Neuronal stem cell (in vitro differentiated cells): ENCODE measurements around the gene FABP3.

Source experiments
- DNase-seq: peaks from one replicate; pipeline ENCODE4 v3.0.0-alpha.2; 2013; ENCODE audit warnings: low spot score
- H2AFZ ChIP-seq: one replicate; pipeline ENCODE4 v1.6.1; 2013; ENCODE audit warnings: mild to moderate bottlenecking, low read length, inconsistent platforms
- H2AK5ac ChIP-seq: 2 replicates; pipeline ENCODE4 v1.6.1; 2013; ENCODE audit warnings: low read depth, mild to moderate bottlenecking, inconsistent platforms, low read length, moderate library complexity, mixed read lengths
- H2BK120ac ChIP-seq: 2 replicates; pipeline ENCODE4 v1.6.1; 2013; ENCODE audit warnings: low read depth, mild to moderate bottlenecking, inconsistent platforms, low read length, moderate library complexity, mixed read lengths
- H2BK12ac ChIP-seq: one replicate; pipeline ENCODE4 v1.6.1; 2013; ENCODE audit warnings: low read length, inconsistent platforms
- H2BK15ac ChIP-seq: 2 replicates; pipeline ENCODE4 v1.6.1; 2013; ENCODE audit warnings: mild to moderate bottlenecking, low read length, inconsistent platforms, mixed read lengths
- H2BK5ac ChIP-seq: one replicate; pipeline ENCODE4 v1.6.1; 2013; ENCODE audit warnings: inconsistent platforms, mild to moderate bottlenecking, low read length, moderate library complexity
- H3K14ac ChIP-seq: one replicate; pipeline ENCODE4 v1.6.1; 2013; ENCODE audit warnings: low read length, inconsistent platforms
- H3K18ac ChIP-seq: 2 replicates; pipeline ENCODE4 v1.6.1; 2013; ENCODE audit warnings: low read length, inconsistent platforms
- H3K23ac ChIP-seq: 2 replicates; pipeline ENCODE4 v1.6.1; 2013; ENCODE audit warnings: low read depth, mild to moderate bottlenecking, mixed read lengths, low read length, inconsistent platforms; ENCODE audit not compliant: poor library complexity
- H3K27ac ChIP-seq: replicated peaks from 3 replicates; pipeline ENCODE4 v1.5.1; 2013; ENCODE audit warnings: low read length, inconsistent platforms
- H3K27me3 ChIP-seq, 3 experiments: 2 replicates each; pipeline ENCODE4 v1.6.1; 2013; ENCODE audit warnings: low read length in 3 of 3, mild to moderate bottlenecking in 2 of 3, inconsistent platforms in 1 of 3, low read depth in 1 of 3, mixed read lengths in 1 of 3, moderate library complexity in 1 of 3; ENCODE audit not compliant: control insufficient read depth in 3 of 3, insufficient read depth in 3 of 3
- H3K36me3 ChIP-seq, 2 donors: replicated peaks in 1 of 2; 2 replicates each; pipeline ENCODE4 v1.6.1; 2013; ENCODE audit warnings: low read length in 2 of 2; ENCODE audit not compliant: control insufficient read depth in 2 of 2, insufficient read depth in 2 of 2
- H3K4ac ChIP-seq: 2 replicates; pipeline ENCODE4 v1.6.1; 2013; ENCODE audit warnings: inconsistent platforms, mild to moderate bottlenecking, low read length, moderate library complexity
- H3K4me1 ChIP-seq, 2 donors: 1 replicate in 1 of 2; 2 replicates in 1 of 2; pipeline ENCODE4 v1.6.1; 2013; ENCODE audit warnings: low read length in 2 of 2, low read depth in 1 of 2; ENCODE audit not compliant: control insufficient read depth in 2 of 2, insufficient read depth in 1 of 2
- H3K4me2 ChIP-seq: one replicate; pipeline ENCODE4 v1.6.1; 2013; ENCODE audit warnings: mild to moderate bottlenecking, low read length, inconsistent platforms; ENCODE audit not compliant: insufficient read depth, poor library complexity, severe bottlenecking
- H3K4me3 ChIP-seq, 2 donors: 2 replicates each; pipeline ENCODE4 v1.5.1; 2013; ENCODE audit warnings: low read length in 2 of 2, mild to moderate bottlenecking in 2 of 2, inconsistent platforms in 1 of 2, moderate library complexity in 1 of 2
- H3K79me1 ChIP-seq: one replicate; pipeline ENCODE4 v1.6.1; 2013; ENCODE audit warnings: low read depth, mild to moderate bottlenecking, inconsistent platforms, low read length, moderate library complexity
- H3K9ac ChIP-seq: one replicate; pipeline ENCODE4 v1.6.1; 2013; ENCODE audit warnings: mild to moderate bottlenecking, low read depth, low read length, inconsistent platforms; ENCODE audit not compliant: poor library complexity
- H3K9me3 ChIP-seq, 2 donors: replicated peaks in 1 of 2; 2 replicates each; pipeline versions ENCODE3 to v1.6.1; 2013; ENCODE audit warnings: low read length in 2 of 2, mild to moderate bottlenecking in 2 of 2, inconsistent platforms in 1 of 2, low read depth in 1 of 2, mixed read lengths in 1 of 2, moderate library complexity in 1 of 2; ENCODE audit not compliant: control insufficient read depth in 2 of 2, insufficient read depth in 1 of 2
- H4K8ac ChIP-seq: one replicate; pipeline ENCODE4 v1.6.1; 2013; ENCODE audit warnings: low read depth, mild to moderate bottlenecking, inconsistent platforms, low read length, moderate library complexity
- H4K91ac ChIP-seq: one replicate; pipeline ENCODE4 v1.6.1; 2013; ENCODE audit warnings: low read length, low read depth, mild to moderate bottlenecking, inconsistent platforms; ENCODE audit not compliant: poor library complexity
- WGBS, 2 donors: extraction: QIAGEN DNeasy Blood & Tissue Kit; methylation state at CpG; one replicate each; pipeline ENCODE4 v1.1.7; 2013; ENCODE audit warnings: missing lambda C conversion rate in 2 of 2, mixed read lengths in 1 of 2; ENCODE audit not compliant: insufficient read length in 2 of 2, insufficient replicate concordance in 1 of 2; ENCODE audit errors: extremely low coverage in 2 of 2; 5-methylcytosine and 5-hydroxymethylcytosine counted together

FABP3 gene

GRCh38 chr1:31371121-31371959, 1.5 kb downstream of the FABP3 start:
- no peak overlapping the region for H2BK5ac ChIP-seq
- no peak overlapping the region for H3K23ac ChIP-seq
- H3K9me3 ChIP-seq: no peaks in the 10 kb centered on the region
- no peak overlapping the region for H4K8ac ChIP-seq
- no peak for DNase-seq
- no peak overlapping the region for H3K18ac ChIP-seq
- H3K14ac ChIP-seq: no peak overlapping the region
- no peak overlapping the region for H3K4me2 ChIP-seq
- H2BK12ac ChIP-seq: no peak overlapping the region
- no CpG with 5 or more reads among the region's 10 CpGs for WGBS, 2 donors
- no peak overlapping the region for H2AFZ ChIP-seq
- H3K4me1 ChIP-seq: peaks cover 19 to 23% of the 10 kb centered on the region in 2 donors
- no peak overlapping the region for H4K91ac ChIP-seq
- H3K4me3 ChIP-seq: no peak overlapping the region
- H3K79me1 ChIP-seq: no peaks in the 10 kb centered on the region
- peaks cover 0 to 8% (median 0%) of the 10 kb centered on the region in 3 experiments for H3K27me3 ChIP-seq
- H2BK15ac ChIP-seq: no peak overlapping the region
- no peak overlapping the region for H3K4ac ChIP-seq
- no peak overlapping the region for H3K9ac ChIP-seq
- no peak overlapping the region for H3K27ac ChIP-seq
- H2AK5ac ChIP-seq: no peak overlapping the region
- H2BK120ac ChIP-seq: no peak overlapping the region
- H3K36me3 ChIP-seq: peaks cover 4 to 28% of the 10 kb centered on the region in 2 donors

- Histone ChIP-seq H3K4me2 (no peak overlapping the region), H3K36me3 (peaks cover 9 to 35% of the 10 kb centered on the region in 2 donors), H2BK15ac (no peak overlapping the region), H3K9me3 (no peaks in the 10 kb centered on the region), H3K4me1 (peaks cover 17 to 18% of the 10 kb centered on the region in 2 donors), H2AFZ (no peak overlapping the region), H2BK120ac (no peak overlapping the region), H3K9ac (peak overlapping the region; percentile 39), H2BK5ac (no peak overlapping the region), H3K4me3 (no peak overlapping the region), H3K27me3 (peaks cover 0 to 8% (median 0%) of the 10 kb centered on the region in 3 experiments), H4K8ac (no peak overlapping the region), H3K79me1 (no peaks in the 10 kb centered on the region), H3K27ac (no peak overlapping the region), H4K91ac (no peak overlapping the region), H3K4ac (no peak overlapping the region), H3K14ac (no peak overlapping the region), H2BK12ac (no peak overlapping the region), H3K18ac (no peak overlapping the region), H2AK5ac (no peak overlapping the region), H3K23ac (no peak overlapping the region)
- DNase-seq: no peak
- WGBS, 2 donors: no CpG with 5 or more reads among the region's 4 CpGs
Observed at GRCh38 chr1:31370565-31370964, 2.3 kb downstream of the FABP3 start.

GRCh38 chr1:31370021-31370420, 2.9 kb downstream of the FABP3 start:
- DNase-seq: no peak
- H2AFZ ChIP-seq: no peak overlapping the region
- peaks cover 17 to 18% of the 10 kb centered on the region in 2 donors for H3K4me1 ChIP-seq
- no peak overlapping the region for H3K4me2 ChIP-seq
- no peak overlapping the region for H2BK5ac ChIP-seq
- H2BK12ac ChIP-seq: no peak overlapping the region
- H3K23ac ChIP-seq: no peak overlapping the region
- H2BK15ac ChIP-seq: no peak overlapping the region
- no peak overlapping the region for H2BK120ac ChIP-seq
- H4K91ac ChIP-seq: no peak overlapping the region
- no peak overlapping the region for H3K4me3 ChIP-seq
- H3K79me1 ChIP-seq: no peaks in the 10 kb centered on the region
- peaks cover 0 to 8% (median 0%) of the 10 kb centered on the region in 3 experiments for H3K27me3 ChIP-seq
- H3K4ac ChIP-seq: no peak overlapping the region
- no peak overlapping the region for H3K18ac ChIP-seq
- no peak overlapping the region for H3K27ac ChIP-seq
- no peaks in the 10 kb centered on the region for H3K9me3 ChIP-seq
- no peak overlapping the region for H3K14ac ChIP-seq
- no peak overlapping the region for H3K9ac ChIP-seq
- WGBS, 2 donors: no CpG with 5 or more reads among the region's 2 CpGs
- H4K8ac ChIP-seq: no peak overlapping the region
- peaks cover 9 to 41% of the 10 kb centered on the region in 2 donors for H3K36me3 ChIP-seq
- no peak overlapping the region for H2AK5ac ChIP-seq

- no peak overlapping the region for H2AFZ ChIP-seq
- H3K9me3 ChIP-seq: no peaks in the 10 kb centered on the region
- H2BK5ac ChIP-seq: no peak overlapping the region
- H3K4me1 ChIP-seq: peaks cover 19 to 21% of the 10 kb centered on the region in 2 donors
- H3K27ac ChIP-seq: no peak overlapping the region
- WGBS, 2 donors: no CpG with 5 or more reads among the region's 3 CpGs
- no peaks in the 10 kb centered on the region for H3K79me1 ChIP-seq
- H3K4me3 ChIP-seq: no peak overlapping the region
- H4K91ac ChIP-seq: no peak overlapping the region
- no peak overlapping the region for H3K14ac ChIP-seq
- H3K27me3 ChIP-seq: peaks cover 0 to 8% (median 0%) of the 10 kb centered on the region in 3 experiments
- DNase-seq: no peak
- no peak overlapping the region for H3K4me2 ChIP-seq
- H2BK12ac ChIP-seq: no peak overlapping the region
- H2BK15ac ChIP-seq: no peak overlapping the region
- H4K8ac ChIP-seq: no peak overlapping the region
- no peak overlapping the region for H3K9ac ChIP-seq
- no peak overlapping the region for H3K18ac ChIP-seq
- H2BK120ac ChIP-seq: no peak overlapping the region
- peaks cover 10 to 55% of the 10 kb centered on the region in 2 donors for H3K36me3 ChIP-seq
- H3K4ac ChIP-seq: no peak overlapping the region
- H3K23ac ChIP-seq: no peak overlapping the region
- H2AK5ac ChIP-seq: no peak overlapping the region
Observed at GRCh38 chr1:31368611-31369107, 4.2 kb downstream of the FABP3 start.
